Measurements from ENCODE around the gene ALDH1A1. TPM values are rescaled to one million over a fixed set of nuclear protein-coding genes. Genes with fewer than 3 reads are reported as not detected.

Gene ALDH1A1
- total and polyA plus RNA-seq, 2 of the 8 experiments (the other 6 are each of a cell fraction or from before 2014, with no cell fraction given) = 0.50 to 0.82 TPM

- no peak for DNase-seq (ENCODE audit: low read depth in 1 of 2, low spot score in 2 of 2)
- H2BK5ac ChIP-seq (ENCODE audit: low read depth, low read length) = no peak overlapping the region
- 86% methylated on average over 4 of the region's 4 CpGs; no CpG with 5 or more reads in 1 of the 2 experiments for WGBS, 2 experiments (ENCODE audit: extremely low coverage in 1 of 2, insufficient coverage in 1 of 2, insufficient read length in 1 of 2, insufficient replicate concordance in 2 of 2, low coverage in 1 of 2, low lambda C conversion rate in 2 of 2, missing lambda C conversion rate in 1 of 2)
These were observed 89.3 kb downstream of the ALDH1A1 start for GRCh38 chr9:72863456-72864094.

More at GRCh38 chr9:72863456-72864094, 89.3 kb downstream of the ALDH1A1 start:
- Histone ChIP-seq H3K79me1 (ENCODE audit: low read depth, low read length) (no peaks in the 10 kb centered on the region), H2AK5ac (ENCODE audit: low read depth, low read length) (no peak overlapping the region), H3K27ac (ENCODE audit: low read depth, low read length) (no peak overlapping the region), H3K14ac (ENCODE audit: insufficient read length) (no peak overlapping the region), H2BK12ac (ENCODE audit: low read depth, low read length) (no peak overlapping the region), H2BK15ac (ENCODE audit: low read length) (no peak overlapping the region), H3K9ac (replicated peaks in 1 of 4; ENCODE audit: extremely low read depth in 1 of 4, low read depth in 3 of 4, low read length in 3 of 4) (no peak overlapping the region), H3K4ac (replicated peaks; ENCODE audit: insufficient read length, low read depth, low read length) (no peak overlapping the region), H2BK20ac (ENCODE audit: low read length) (no peak overlapping the region), H3K36me3 (ENCODE audit: control insufficient read depth in 2 of 4, insufficient read depth in 4 of 4, low read length in 3 of 4) (no peaks in the 10 kb centered on the region), H2BK120ac (replicated peaks; ENCODE audit: low read depth, low read length) (no peak overlapping the region), H4K5ac (ENCODE audit: insufficient read length, low read depth, low read length) (no peak overlapping the region), H3K9me3 (ENCODE audit: insufficient read depth in 2 of 2, low read depth in 1 of 2, low read length in 1 of 2) (no peaks in the 10 kb centered on the region), H3K4me3 (ENCODE audit: extremely low read depth in 1 of 4, insufficient read depth in 2 of 4, low read depth in 3 of 4, low read length in 4 of 4) (no peak overlapping the region), H3K23me2 (ENCODE audit: low read depth, low read length) (no peaks in the 10 kb centered on the region), H4K91ac (replicated peaks; ENCODE audit: insufficient read length, low read length) (no peak overlapping the region), H4K8ac (ENCODE audit: extremely low read depth, insufficient read depth, low read length) (no peak overlapping the region), H3K27me3 (replicated peaks in 1 of 4; ENCODE audit: control insufficient read depth in 3 of 4, extremely low read depth in 1 of 4, insufficient read depth in 3 of 4, low read length in 3 of 4) (no peaks in the 10 kb centered on the region), H3K4me2 (ENCODE audit: insufficient read depth in 1 of 2, low read depth in 2 of 2, low read length in 2 of 2) (no peak overlapping the region), H3K56ac (replicated peaks; ENCODE audit: insufficient read length, low read depth, low read length) (no peak overlapping the region), H3K23ac (ENCODE audit: insufficient read length) (no peak overlapping the region), H4K20me1 (replicated peaks in 1 of 2; ENCODE audit: control insufficient read depth in 1 of 2, insufficient read depth in 2 of 2, low read length in 2 of 2) (no peaks in the 10 kb centered on the region), H3K4me1 (replicated peaks in 1 of 4; ENCODE audit: control insufficient read depth in 3 of 4, insufficient read depth in 4 of 4, low read length in 3 of 4) (no peaks in the 10 kb centered on the region), H3K18ac (ENCODE audit: extremely low read depth, low read length) (no peak overlapping the region), H2AFZ (ENCODE audit: low read length) (no peak overlapping the region), H3K79me2 (ENCODE audit: control insufficient read depth in 1 of 2, insufficient read depth in 2 of 2, low read length in 2 of 2) (no peaks in the 10 kb centered on the region)
- FAIRE-seq = no peak
- TF ChIP-seq NANOG (IDR thresholded peaks at IDR 0.05; ENCODE audit: insufficient read depth, low read depth, low read length, poor library complexity, severe bottlenecking) = no peak
- TF ChIP-seq E2F6 (IDR thresholded peaks at IDR 0.05) = no peak
- TF ChIP-seq USF2 (IDR thresholded peaks at IDR 0.05; ENCODE audit: low read length) = no peak
- no peak for TF ChIP-seq KDM1A (IDR thresholded peaks at IDR 0.05; ENCODE audit: borderline replicate concordance, low read length)
- no peak for TF ChIP-seq CBX8 (IDR thresholded peaks at IDR 0.05; ENCODE audit: borderline replicate concordance, low read depth, low read length)
- TF ChIP-seq KDM5A (IDR thresholded peaks at IDR 0.05; ENCODE audit: low read length) = no peak
- TF ChIP-seq KDM4A (IDR thresholded peaks at IDR 0.05; ENCODE audit: low read depth, low read length, severe bottlenecking) = no peak
- no peak for TF ChIP-seq RBBP5 (IDR thresholded peaks at IDR 0.05; ENCODE audit: borderline replicate concordance, low read depth, low read length)
- TF ChIP-seq GTF2F1 (IDR thresholded peaks at IDR 0.05; ENCODE audit: borderline replicate concordance, low read depth, low read length) = no peak
- TF ChIP-seq JUND (IDR thresholded peaks at IDR 0.05; ENCODE audit: low read length) = no peak
- TF ChIP-seq HDAC2 (IDR thresholded peaks at IDR 0.05; ENCODE audit: borderline replicate concordance in 1 of 2, low read depth in 2 of 2, low read length in 2 of 2) = no peak
- ChIA-PET CTCF (ENCODE audit: partially characterized antibody) (no interaction called here), POLR2A (ENCODE audit: partially characterized antibody) (no interaction called here)

Data from H1 (cell line).